HG03045 (cell line): ENCODE data around the gene GALNS.

Experiments used
- ATAC-seq: cut with Tn5 transposase; IDR thresholded peaks from one replicate; pipeline ENCODE4 v1.9.1; 2021; ENCODE audit warnings: mild to moderate bottlenecking, moderate library complexity; ENCODE audit not compliant: unreplicated experiment

The GALNS gene

GRCh38 chr16:88787579-88788314 lies 69.0 kb downstream of the GALNS start:
- ATAC-seq = no peak

- ATAC-seq = no peak
Measured at GRCh38 chr16:88785106-88785924, 71.4 kb downstream of the GALNS start, which contains the start of gene PIEZO1. TSS of gene PIEZO1 (minus strand) at chr16:88785220. CDS start at chr16:88784964, 256 bp downstream.

GRCh38 chr16:88784856-88785105 lies 72.0 kb downstream of the GALNS start:
- ATAC-seq = no peak

- no peak for ATAC-seq
Measured at GRCh38 chr16:88784074-88784855, 72.5 kb downstream of the GALNS start.

GRCh38 chr16:88783391-88784073 lies 73.2 kb downstream of the GALNS start:
- ATAC-seq = no peak

- no peak for ATAC-seq
Measured at GRCh38 chr16:88782454-88783390, 74.0 kb downstream of the GALNS start.

- no peak for ATAC-seq
Measured at GRCh38 chr16:88781140-88782077, 75.3 kb downstream of the GALNS start.

GRCh38 chr16:88780142-88781062 lies 76.3 kb downstream of the GALNS start:
- no peak for ATAC-seq

GRCh38 chr16:88779406-88780141 lies 77.2 kb downstream of the GALNS start:
- ATAC-seq = no peak

GRCh38 chr16:88778541-88779065 lies 78.1 kb downstream of the GALNS start:
- ATAC-seq = no peak

- no peak for ATAC-seq
Measured at GRCh38 chr16:88778271-88778525, 78.5 kb downstream of the GALNS start.

- no peak for ATAC-seq
Measured at GRCh38 chr16:88777471-88778270, 79.1 kb downstream of the GALNS start.

- no peak for ATAC-seq
Measured at GRCh38 chr16:88775825-88776224, 80.9 kb downstream of the GALNS start.

- no peak for ATAC-seq
Measured at GRCh38 chr16:88774544-88775393, 82.0 kb downstream of the GALNS start.

- no peak for ATAC-seq
Measured at GRCh38 chr16:88773812-88774291, 82.9 kb downstream of the GALNS start.
